Keratinocyte (primary cell): ENCODE data around the gene UROS. TPM values are rescaled to one million over a fixed set of nuclear protein-coding genes. Genes with fewer than 3 reads are reported as not detected.

Experiments
- DNase-seq: peaks from one replicate; pipeline ENCODE4 v3.0.0-alpha.2; 2011; ENCODE audit warnings: low read depth, missing footprints, low spot score
- FAIRE-seq: peaks from 2 replicates; lab custom pipeline; 2011; peaks lifted over from hg19 to GRCh38; lab: Jason Lieb, UNC
- H2AFZ ChIP-seq: 2 replicates; pipeline ENCODE4 v1.6.0; 2012; ENCODE audit warnings: low read length, control low read depth, inconsistent platforms; ENCODE audit not compliant: control insufficient read depth
- H3K27ac ChIP-seq: 2 replicates; pipeline ENCODE4 v1.5.1; 2011; ENCODE audit warnings: low read length; ENCODE audit not compliant: control insufficient read depth, insufficient read depth
- H3K27me3 ChIP-seq: 3 replicates; pipeline ENCODE4 v1.6.0; 2011; ENCODE audit warnings: low read length; ENCODE audit not compliant: control insufficient read depth, insufficient read depth; ENCODE audit errors: extremely low read depth
- H3K36me3 ChIP-seq, 2 experiments: 2 replicates in 1 of 2; 3 replicates in 1 of 2; pipeline ENCODE4 v1.5.1; 2011; ENCODE audit warnings: low read length in 2 of 2, mild to moderate bottlenecking in 1 of 2; ENCODE audit not compliant: control insufficient read depth in 2 of 2, insufficient read depth in 2 of 2; ENCODE audit errors: extremely low read depth in 1 of 2
- H3K4me1 ChIP-seq: 3 replicates; pipeline ENCODE4 v1.5.1; 2011; ENCODE audit warnings: low read length; ENCODE audit not compliant: control insufficient read depth, insufficient read depth; ENCODE audit errors: extremely low read depth
- H3K4me2 ChIP-seq: 3 replicates; pipeline ENCODE4 v1.6.0; 2011; ENCODE audit warnings: low read depth, low read length; ENCODE audit not compliant: control insufficient read depth, insufficient read depth; ENCODE audit errors: extremely low read depth
- H3K4me3 ChIP-seq, 3 experiments: fragments of 200-600 bp in 1 of 3; sonication (generic) in 1 of 3; 2 replicates in 2 of 3; 3 replicates in 1 of 3; pipeline ENCODE4 v1.5.1; 2011 to 2016; ENCODE audit warnings: low read length in 3 of 3, mild to moderate bottlenecking in 3 of 3, control low read depth in 2 of 3, inconsistent platforms in 1 of 3, low read depth in 1 of 3, mixed read lengths in 1 of 3, mixed run types in 1 of 3, moderate library complexity in 1 of 3; ENCODE audit not compliant: control insufficient read depth in 2 of 3, insufficient read depth in 2 of 3; ENCODE audit errors: extremely low read depth in 1 of 3
- H3K79me2 ChIP-seq: 2 replicates; pipeline ENCODE4 v1.6.0; 2012; ENCODE audit warnings: low read length; ENCODE audit not compliant: control insufficient read depth, insufficient read depth
- H3K9ac ChIP-seq: 3 replicates; pipeline ENCODE4 v1.6.0; 2011; ENCODE audit warnings: low read length; ENCODE audit not compliant: control insufficient read depth, insufficient read depth; ENCODE audit errors: extremely low read depth
- H3K9me1 ChIP-seq: 3 replicates; pipeline ENCODE4 v1.6.0; 2011; ENCODE audit warnings: low read length; ENCODE audit not compliant: control insufficient read depth, insufficient read depth; ENCODE audit errors: extremely low read depth
- H3K9me3 ChIP-seq: 2 replicates; pipeline ENCODE4 v1.5.1; 2012; ENCODE audit warnings: low read depth, low read length; ENCODE audit not compliant: control insufficient read depth
- H4K20me1 ChIP-seq: 3 replicates; pipeline ENCODE4 v1.6.0; 2011; ENCODE audit warnings: low read length; ENCODE audit not compliant: control insufficient read depth, insufficient read depth; ENCODE audit errors: extremely low read depth
- CTCF ChIP-seq, 3 experiments: IDR thresholded peaks in 1 of 3; conservative IDR thresholded peaks in 1 of 3; optimal IDR thresholded peaks in 1 of 3; 2 replicates in 2 of 3; 3 replicates in 1 of 3; pipeline versions ENCODE3 to v1.5.1; 2011; ENCODE audit warnings: low read length in 3 of 3, mild to moderate bottlenecking in 3 of 3, moderate library complexity in 2 of 3, control low read depth in 1 of 3, inconsistent platforms in 1 of 3; ENCODE audit not compliant: insufficient read depth in 2 of 3; ENCODE audit errors: extremely low read depth in 1 of 3
- EZH2 ChIP-seq: IDR thresholded peaks from one replicate; pipeline ENCODE4 v1.6.1; 2012; ENCODE audit warnings: inconsistent platforms, mild to moderate bottlenecking, low read length, moderate library complexity
- dilution Hi-C: fragments of 300-500 bp; cut with MboI; formaldehyde crosslinking; loops from one replicate; pipeline ENCODE4 v1.7.0; 2020; ENCODE audit warnings: low sequenced_read_pairs; ENCODE audit not compliant: extremely low pct_ligation_motif_present
- polyA plus RNA-seq, 5 experiments: library from polyadenylated mRNA; depleted of rRNA in 3 of 5; stranded (reverse) in 3 of 5; stranded (forward) in 1 of 5; unstranded in 1 of 5; fragments of >200 nt; gene quantifications; 1 replicate in 1 of 5; 2 replicates in 3 of 5; 3 replicates in 1 of 5; pipeline versions ENCODE4 v1.2.1 to v1.2.3, GENCODE V29; 2011 to 2012; ENCODE audit warnings: missing spikeins in 2 of 5, low read depth in 1 of 5, low replicate concordance in 1 of 5

UROS gene
- polyA plus RNA-seq, 1 donor (not counting 4 experiments of a cell fraction or from before 2014, with no cell fraction given), result 46.7 TPM

- peaks cover 7% of the 10 kb centered on the region for H3K79me2 ChIP-seq
- no peak overlapping the region for H3K9ac ChIP-seq
- H3K4me1 ChIP-seq, result no peaks in the 10 kb centered on the region
- H2AFZ ChIP-seq, result no peak overlapping the region
- dilution Hi-C loops, result no loop called here
- no peaks in the 10 kb centered on the region for H4K20me1 ChIP-seq
- FAIRE-seq, result no peak
- H3K9me3 ChIP-seq, result no peaks in the 10 kb centered on the region
- no peaks in the 10 kb centered on the region for H3K27me3 ChIP-seq
- TF ChIP-seq CTCF (optimal IDR thresholded peaks at IDR 0.05 in 1 of 3, IDR thresholded peaks at IDR 0.05 in 1 of 3, conservative IDR thresholded peaks at IDR 0.05 in 1 of 3; ENCODE audit: extremely low read depth in 1 of 3, insufficient read depth in 2 of 3, low read length in 3 of 3), result no peak
- TF ChIP-seq EZH2, result no peak
- no peak overlapping the region for H3K4me2 ChIP-seq
- H3K27ac ChIP-seq, result no peak overlapping the region
- no peak for DNase-seq
- H3K4me3 ChIP-seq, result no peak overlapping the region
- peaks cover 18 to 19% of the 10 kb centered on the region in 2 experiments for H3K36me3 ChIP-seq
- H3K9me1 ChIP-seq, result no peaks in the 10 kb centered on the region
Measured at GRCh38 chr10:125816548-125816947, 6.5 kb downstream of the UROS start.

- H3K4me2 ChIP-seq, result no peak overlapping the region
- no peak overlapping the region for H3K27ac ChIP-seq
- peaks cover 7% of the 10 kb centered on the region for H3K79me2 ChIP-seq
- H2AFZ ChIP-seq, result no peak overlapping the region
- dilution Hi-C loops, result no loop called here
- no peaks in the 10 kb centered on the region for H3K9me1 ChIP-seq
- H3K36me3 ChIP-seq, result peaks cover 19 to 21% of the 10 kb centered on the region in 2 experiments
- H3K27me3 ChIP-seq, result no peaks in the 10 kb centered on the region
- no peak overlapping the region for H3K4me3 ChIP-seq
- FAIRE-seq (no peak), DNase-seq (no peak)
- no peaks in the 10 kb centered on the region for H3K9me3 ChIP-seq
- H4K20me1 ChIP-seq, result no peaks in the 10 kb centered on the region
- TF ChIP-seq EZH2, result no peak
- no peak for TF ChIP-seq CTCF (optimal IDR thresholded peaks at IDR 0.05 in 1 of 3, IDR thresholded peaks at IDR 0.05 in 1 of 3, conservative IDR thresholded peaks at IDR 0.05 in 1 of 3; ENCODE audit: extremely low read depth in 1 of 3, insufficient read depth in 2 of 3, low read length in 3 of 3)
- no peaks in the 10 kb centered on the region for H3K4me1 ChIP-seq
- H3K9ac ChIP-seq, result no peak overlapping the region
Measured at GRCh38 chr10:125815764-125816163, 7.3 kb downstream of the UROS start.
